HepG2 (cell line): ENCODE measurements around the gene TOX4. TPM values are rescaled to one million over a fixed set of nuclear protein-coding genes. Genes with fewer than 3 reads are reported as not detected.

Source experiments
- AHR ChIP-seq: IDR thresholded peaks from 2 replicates; pipeline ENCODE4 v1.6.1; 2018; ENCODE audit warnings: missing genetic modification reagents, missing compliant biosample characterization
- ATF7-NPFF ChIP-seq: sonication (generic); formaldehyde crosslinking; IDR thresholded peaks from 2 replicates; pipeline ENCODE4 v1.8.1; 2023; ENCODE audit warnings: mild to moderate bottlenecking, low read depth, missing genetic modification reagents, moderate library complexity
- CENPX ChIP-seq: sonication (generic); formaldehyde crosslinking; IDR thresholded peaks from 2 replicates; pipeline ENCODE4 v1.9.0; 2021; ENCODE audit warnings: mild to moderate bottlenecking, missing genetic modification reagents, moderate library complexity
- HMG20B ChIP-seq: conservative IDR thresholded peaks from 2 replicates; pipeline ENCODE4 v1.6.1; 2016; ENCODE audit warnings: missing genetic modification reagents, missing compliant biosample characterization
- ISL2 ChIP-seq: sonication (generic); formaldehyde crosslinking; IDR thresholded peaks from 2 replicates; pipeline ENCODE4 v1.5.0; 2020; ENCODE audit warnings: missing genetic modification reagents
- KAT7 ChIP-seq: IDR thresholded peaks from 2 replicates; pipeline ENCODE4 v1.6.1; 2018; ENCODE audit warnings: borderline replicate concordance, missing compliant biosample characterization
- NR2C2 ChIP-seq: sonication (generic); formaldehyde crosslinking; IDR thresholded peaks from 2 replicates; pipeline ENCODE4 v1.4.0; 2020; ENCODE audit warnings: missing genetic modification reagents, mild to moderate bottlenecking, moderate library complexity, borderline replicate concordance
- REPIN1 ChIP-seq: sonication (generic); formaldehyde crosslinking; IDR thresholded peaks from 2 replicates; pipeline ENCODE4 v1.8.0; 2022; ENCODE audit warnings: missing genetic modification reagents, low read depth, mild to moderate bottlenecking, borderline replicate concordance
- SIN3B ChIP-seq: fragments of 150-350 bp; IDR thresholded peaks from 2 replicates; pipeline ENCODE4 v1.6.1; 2014; ENCODE audit warnings: low read length
- SNAI1 ChIP-seq: sonication (generic); formaldehyde crosslinking; IDR thresholded peaks from 2 replicates; pipeline ENCODE4 v1.5.0; 2020; ENCODE audit warnings: mild to moderate bottlenecking, missing genetic modification reagents, borderline replicate concordance
- SRSF4 ChIP-seq: fragments of 200-400 bp; formaldehyde crosslinking; IDR thresholded peaks from one replicate; pipeline ENCODE4 v1.6.1; 2018; ENCODE audit warnings: mild to moderate bottlenecking, low read depth, low read length, moderate library complexity; ENCODE audit not compliant: poor library complexity, severe bottlenecking
- THYN1 ChIP-seq: sonication (generic); formaldehyde crosslinking; IDR thresholded peaks from 2 replicates; pipeline ENCODE4 v1.8.1; 2023; ENCODE audit warnings: low read depth, mild to moderate bottlenecking, moderate library complexity, missing genetic modification reagents, borderline replicate concordance
- ZBTB20 ChIP-seq: sonication (generic); formaldehyde crosslinking; IDR thresholded peaks from 2 replicates; pipeline ENCODE4 v1.8.1; 2023; ENCODE audit warnings: missing genetic modification reagents, low read depth, mild to moderate bottlenecking, borderline replicate concordance
- ZNF367 ChIP-seq: sonication (generic); formaldehyde crosslinking; IDR thresholded peaks from 2 replicates; pipeline ENCODE4 v1.4.0; 2020; ENCODE audit warnings: missing genetic modification reagents, borderline replicate concordance
- ZNF564 ChIP-seq: sonication (generic); formaldehyde crosslinking; IDR thresholded peaks from 2 replicates; pipeline ENCODE4 v1.8.1; 2023; ENCODE audit warnings: mild to moderate bottlenecking, missing genetic modification reagents
- ZNF567 ChIP-seq: sonication (generic); formaldehyde crosslinking; IDR thresholded peaks from 2 replicates; pipeline ENCODE4 v1.8.1; 2023; ENCODE audit warnings: mild to moderate bottlenecking, missing genetic modification reagents, borderline replicate concordance
- ZNF639 ChIP-seq: conservative IDR thresholded peaks from 2 replicates; pipeline ENCODE4 v1.6.1; 2018; ENCODE audit warnings: missing genetic modification reagents
- ZNF83 ChIP-seq: sonication (generic); formaldehyde crosslinking; IDR thresholded peaks from 2 replicates; pipeline ENCODE4 v1.4.0; 2020; ENCODE audit warnings: missing genetic modification reagents, mild to moderate bottlenecking, borderline replicate concordance
- ZNF878 ChIP-seq: sonication (generic); formaldehyde crosslinking; IDR thresholded peaks from 2 replicates; pipeline ENCODE4 v1.8.1; 2023; ENCODE audit warnings: mild to moderate bottlenecking, missing genetic modification reagents, moderate library complexity
- polyA plus RNA-seq, 8 experiments: library from polyadenylated mRNA; depleted of rRNA in 3 of 8; stranded (reverse) in 7 of 8; unstranded in 1 of 8; fragments of >200 nt; fragmentation: Illumina TruSeq in 4 of 8; extraction: Trizol in 4 of 8; gene quantifications; 2 replicates each; pipeline versions ENCODE4 v1.2.1 to v1.2.3, GENCODE V29; 2011 to 2016; ENCODE audit warnings: low read depth in 4 of 8, missing spikeins in 1 of 8, mixed read lengths in 1 of 8; ENCODE audit not compliant: insufficient read depth in 1 of 8
- total RNA-seq, 5 experiments: library from RNA; depleted of rRNA; stranded (reverse); fragments of >200 nt; fragmentation: Illumina TruSeq; extraction: Trizol; gene quantifications; 2 replicates each; pipeline ENCODE4 v1.2.3, GENCODE V29; 2016; ENCODE audit warnings: low read depth in 1 of 5
- TF ChIP-seq, protein P1 (sequence below): sonication (generic); formaldehyde crosslinking; IDR thresholded peaks from 2 replicates; pipeline ENCODE4 v1.5.0; 2020; ENCODE audit warnings: mild to moderate bottlenecking, missing genetic modification reagents
- TF ChIP-seq, protein P2 (sequence below): sonication (generic); formaldehyde crosslinking; IDR thresholded peaks from 2 replicates; pipeline ENCODE4 v1.4.0; 2020; ENCODE audit warnings: missing genetic modification reagents, borderline replicate concordance

TOX4 gene
- total and polyA plus RNA-seq, 2 of the 13 experiments (the other 11 are each of a cell fraction or from before 2014, with no cell fraction given), result 71.8 to 163 TPM

GRCh38 chr14:21455912-21456667 lies 20.9 kb upstream of the TOX4 start, which contains the start of gene CHD8 (continued):
- TF ChIP-seq AHR (no peak), SRSF4 (no peak), ZNF567 (CRISPR knock-in tag) (peak; percentile 56; the same call in 1 of the 2 replicates), THYN1 (CRISPR knock-in tag) (no peak; the same call in 1 of the 2 replicates), ZNF83 (CRISPR knock-in tag) (no peak; the same call in 1 of the 2 replicates), ZNF639 (CRISPR knock-in tag) (no peak; the same call in 1 of the 2 replicates), SNAI1 (CRISPR knock-in tag) (peak; percentile 80; the same call in 1 of the 2 replicates), SIN3B (0 out of 2 replicates have a peak, but pooled peaks have one; percentile 31), ZNF878 (CRISPR knock-in tag) (0 out of 2 replicates have a peak, but pooled peaks have one; percentile 58), HMG20B (CRISPR knock-in tag) (0 out of 2 replicates have a peak, but pooled peaks have one; percentile 18), ISL2 (CRISPR knock-in tag) (peak; percentile 64; the same call in 1 of the 2 replicates), ZNF564 (CRISPR knock-in tag) (no peak), ZNF367 (no peak), REPIN1 (CRISPR knock-in tag) (peak; percentile 78; the same call in 1 of the 2 replicates), NR2C2 (CRISPR knock-in tag) (peak; percentile 92), KAT7 (CRISPR knock-in tag) (peak; percentile 93; the same call in 1 of the 2 replicates), ATF7-NPFF (CRISPR knock-in tag) (peak; percentile 43; the same call in 1 of the 2 replicates), CENPX (CRISPR knock-in tag) (no peak), ZBTB20 (CRISPR knock-in tag) (0 out of 2 replicates have a peak, but pooled peaks have one; percentile 47)
- TF ChIP-seq, protein P1, sequence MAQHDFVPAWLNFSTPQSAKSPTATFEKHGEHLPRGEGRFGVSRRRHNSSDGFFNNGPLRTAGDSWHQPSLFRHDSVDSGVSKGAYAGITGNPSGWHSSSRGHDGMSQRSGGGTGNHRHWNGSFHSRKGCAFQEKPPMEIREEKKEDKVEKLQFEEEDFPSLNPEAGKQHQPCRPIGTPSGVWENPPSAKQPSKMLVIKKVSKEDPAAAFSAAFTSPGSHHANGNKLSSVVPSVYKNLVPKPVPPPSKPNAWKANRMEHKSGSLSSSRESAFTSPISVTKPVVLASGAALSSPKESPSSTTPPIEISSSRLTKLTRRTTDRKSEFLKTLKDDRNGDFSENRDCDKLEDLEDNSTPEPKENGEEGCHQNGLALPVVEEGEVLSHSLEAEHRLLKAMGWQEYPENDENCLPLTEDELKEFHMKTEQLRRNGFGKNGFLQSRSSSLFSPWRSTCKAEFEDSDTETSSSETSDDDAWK (CRISPR knock-in tag), result no peak
- TF ChIP-seq, protein P2, sequence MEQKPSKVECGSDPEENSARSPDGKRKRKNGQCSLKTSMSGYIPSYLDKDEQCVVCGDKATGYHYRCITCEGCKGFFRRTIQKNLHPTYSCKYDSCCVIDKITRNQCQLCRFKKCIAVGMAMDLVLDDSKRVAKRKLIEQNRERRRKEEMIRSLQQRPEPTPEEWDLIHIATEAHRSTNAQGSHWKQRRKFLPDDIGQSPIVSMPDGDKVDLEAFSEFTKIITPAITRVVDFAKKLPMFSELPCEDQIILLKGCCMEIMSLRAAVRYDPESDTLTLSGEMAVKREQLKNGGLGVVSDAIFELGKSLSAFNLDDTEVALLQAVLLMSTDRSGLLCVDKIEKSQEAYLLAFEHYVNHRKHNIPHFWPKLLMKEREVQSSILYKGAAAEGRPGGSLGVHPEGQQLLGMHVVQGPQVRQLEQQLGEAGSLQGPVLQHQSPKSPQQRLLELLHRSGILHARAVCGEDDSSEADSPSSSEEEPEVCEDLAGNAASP (CRISPR knock-in tag), result peak; percentile 50; the same call in 1 of the 2 replicates
